Trophoblast cell (in vitro differentiated cells and primary cell): ENCODE data around the gene ARHGEF3.

ENCODE experiments used
- DNase-seq, 2 donors: peaks; one replicate each; pipeline ENCODE4 v3.0.0-alpha.2; 2016
- H2AFZ ChIP-seq: 2 replicates; pipeline ENCODE4 v1.6.1; 2013; ENCODE audit warnings: low read length, moderate library complexity, mild to moderate bottlenecking; ENCODE audit not compliant: insufficient read depth, poor library complexity
- H2AK5ac ChIP-seq: 2 replicates; pipeline ENCODE4 v1.6.1; 2013; ENCODE audit warnings: mild to moderate bottlenecking, low read length
- H2BK120ac ChIP-seq: 2 replicates; pipeline ENCODE4 v1.6.1; 2013; ENCODE audit warnings: low read length, mild to moderate bottlenecking, moderate library complexity; ENCODE audit not compliant: insufficient read depth, poor library complexity
- H2BK12ac ChIP-seq: 2 replicates; pipeline ENCODE4 v1.6.1; 2013; ENCODE audit warnings: mild to moderate bottlenecking, low read length, moderate library complexity
- H2BK5ac ChIP-seq: 2 replicates; pipeline ENCODE4 v1.6.1; 2013; ENCODE audit warnings: low read length, low read depth, moderate library complexity, mild to moderate bottlenecking; ENCODE audit not compliant: poor library complexity
- H3K14ac ChIP-seq: 2 replicates; pipeline ENCODE4 v1.6.1; 2013; ENCODE audit warnings: mild to moderate bottlenecking, low read length
- H3K18ac ChIP-seq: 2 replicates; pipeline ENCODE4 v1.6.1; 2013; ENCODE audit warnings: mild to moderate bottlenecking, low read length
- H3K23ac ChIP-seq: 2 replicates; pipeline ENCODE4 v1.6.1; 2013; ENCODE audit warnings: low read length
- H3K27ac ChIP-seq: 2 replicates; pipeline ENCODE4 v1.5.1; 2013; ENCODE audit warnings: low read depth, mild to moderate bottlenecking, inconsistent platforms, low read length, moderate library complexity
- H3K27me3 ChIP-seq: 2 replicates; pipeline ENCODE4 v1.6.1; 2013; ENCODE audit warnings: inconsistent platforms, mild to moderate bottlenecking, low read length, moderate library complexity; ENCODE audit not compliant: insufficient read depth
- H3K36me3 ChIP-seq, 2 experiments: 1 replicate in 1 of 2; 2 replicates in 1 of 2; pipeline ENCODE4 v1.6.1; 2013; ENCODE audit warnings: low read length in 2 of 2, mild to moderate bottlenecking in 2 of 2, moderate library complexity in 1 of 2; ENCODE audit not compliant: insufficient read depth in 2 of 2, control insufficient read depth in 1 of 2
- H3K4ac ChIP-seq: 2 replicates; pipeline ENCODE4 v1.6.1; 2013; ENCODE audit warnings: low read depth, mild to moderate bottlenecking, low read length, moderate library complexity
- H3K4me1 ChIP-seq, 2 experiments: 1 replicate in 1 of 2; 2 replicates in 1 of 2; pipeline ENCODE4 v1.6.1; 2013; ENCODE audit warnings: low read length in 2 of 2, mild to moderate bottlenecking in 2 of 2, moderate library complexity in 1 of 2; ENCODE audit not compliant: insufficient read depth in 2 of 2, control insufficient read depth in 1 of 2
- H3K4me2 ChIP-seq: 2 replicates; pipeline ENCODE4 v1.6.1; 2013; ENCODE audit warnings: inconsistent platforms, mild to moderate bottlenecking, low read length, moderate library complexity
- H3K4me3 ChIP-seq: 2 replicates; pipeline ENCODE4 v1.5.1; 2013; ENCODE audit warnings: mild to moderate bottlenecking, low read depth, low read length, inconsistent platforms
- H3K79me1 ChIP-seq: one replicate; pipeline ENCODE4 v1.6.1; 2013; ENCODE audit warnings: low read length
- H3K79me2 ChIP-seq: 2 replicates; pipeline ENCODE4 v1.6.1; 2013; ENCODE audit warnings: low read length, mild to moderate bottlenecking; ENCODE audit not compliant: control insufficient read depth, insufficient read depth, poor library complexity
- H3K9ac ChIP-seq: 2 replicates; pipeline ENCODE4 v1.6.1; 2013; ENCODE audit warnings: mild to moderate bottlenecking, low read length
- H3K9me3 ChIP-seq: 2 replicates; pipeline ENCODE4 v1.6.1; 2013; ENCODE audit warnings: low read depth, mild to moderate bottlenecking, control low read depth, inconsistent platforms, low read length; ENCODE audit not compliant: insufficient read depth
- H4K12ac ChIP-seq: 2 replicates; pipeline ENCODE4 v1.6.1; 2013; ENCODE audit warnings: low read depth, mild to moderate bottlenecking, low read length, moderate library complexity
- H4K8ac ChIP-seq: 2 replicates; pipeline ENCODE4 v1.6.1; 2013; ENCODE audit warnings: low read depth, mild to moderate bottlenecking, low read length, moderate library complexity
- H4K91ac ChIP-seq: one replicate; pipeline ENCODE4 v1.6.1; 2013; ENCODE audit warnings: low read depth, mild to moderate bottlenecking, low read length, moderate library complexity
- WGBS: extraction: QIAGEN DNeasy Blood & Tissue Kit; methylation state at CpG from one replicate; pipeline ENCODE4 v1.1.7; 2013; ENCODE audit warnings: missing lambda C conversion rate; ENCODE audit not compliant: insufficient read length, insufficient coverage; ENCODE audit errors: extremely low coverage; 5-methylcytosine and 5-hydroxymethylcytosine counted together

Gene ARHGEF3

GRCh38 chr3:56789076-56789475 is 12.7 kb downstream of the ARHGEF3 start:
- H3K9ac ChIP-seq, result no peak overlapping the region
- no peak overlapping the region for H3K14ac ChIP-seq
- H3K18ac ChIP-seq, result no peak overlapping the region
- no peak overlapping the region for H4K91ac ChIP-seq
- H3K27ac ChIP-seq, result no peak overlapping the region
- WGBS, result no CpG with 5 or more reads among the region's 3 CpGs
- no peak overlapping the region for H3K4me3 ChIP-seq
- H2BK12ac ChIP-seq, result no peak overlapping the region
- no peaks in the 10 kb centered on the region for H3K27me3 ChIP-seq
- no peak overlapping the region for H3K4me2 ChIP-seq
- H4K8ac ChIP-seq, result no peak overlapping the region
- no peaks in the 10 kb centered on the region for H3K79me2 ChIP-seq
- H3K36me3 ChIP-seq, result no peaks in the 10 kb centered on the region
- H2BK5ac ChIP-seq, result no peak overlapping the region
- H2AK5ac ChIP-seq, result no peak overlapping the region
- no peak overlapping the region for H4K12ac ChIP-seq
- no peaks in the 10 kb centered on the region for H3K9me3 ChIP-seq
- H3K79me1 ChIP-seq, result no peaks in the 10 kb centered on the region
- no peak overlapping the region for H3K4ac ChIP-seq
- H3K23ac ChIP-seq, result no peak overlapping the region
- H2BK120ac ChIP-seq, result no peak overlapping the region
- H2AFZ ChIP-seq, result no peak overlapping the region
- no peak for DNase-seq
- H3K4me1 ChIP-seq, result peaks cover 0 to 2% of the 10 kb centered on the region in 2 experiments

DNA sequence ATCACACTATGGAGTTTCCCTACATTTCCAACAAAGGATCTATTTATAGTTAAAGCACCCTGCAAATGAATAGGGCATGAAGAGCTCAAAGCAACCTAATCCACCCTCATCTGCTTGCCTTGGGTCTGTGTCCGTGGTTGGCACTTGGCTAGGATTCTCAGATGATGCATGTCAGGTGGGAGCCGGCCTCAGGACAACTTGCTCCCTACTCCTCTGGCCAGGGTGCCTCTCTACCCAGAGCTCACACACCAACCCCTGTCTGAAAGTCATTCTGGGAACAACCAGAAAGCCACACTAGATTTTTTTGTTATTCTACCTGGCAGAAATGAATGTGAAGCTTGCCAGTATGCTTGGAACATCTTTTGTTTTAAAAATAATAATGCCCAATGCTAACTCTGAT is 13.2 kb downstream of the ARHGEF3 start:
- H2BK120ac ChIP-seq, result no peak overlapping the region
- H3K79me2 ChIP-seq, result no peaks in the 10 kb centered on the region
- H2AFZ ChIP-seq, result no peak overlapping the region
- no peaks in the 10 kb centered on the region for H3K9me3 ChIP-seq
- H4K12ac ChIP-seq, result no peak overlapping the region
- H3K36me3 ChIP-seq, result no peaks in the 10 kb centered on the region
- no peak overlapping the region for H3K23ac ChIP-seq
- peaks cover 0 to 5% of the 10 kb centered on the region in 2 experiments for H3K4me1 ChIP-seq
- no peak overlapping the region for H3K9ac ChIP-seq
- H3K4me3 ChIP-seq, result no peak overlapping the region
- no CpG with 5 or more reads among the region's 2 CpGs for WGBS
- H3K27me3 ChIP-seq, result no peaks in the 10 kb centered on the region
- no peaks in the 10 kb centered on the region for H3K79me1 ChIP-seq
- no peak overlapping the region for H4K8ac ChIP-seq
- H2BK5ac ChIP-seq, result no peak overlapping the region
- DNase-seq, result no peak
- H3K27ac ChIP-seq, result no peak overlapping the region
- H3K14ac ChIP-seq, result no peak overlapping the region
- H3K4ac ChIP-seq, result no peak overlapping the region
- H3K4me2 ChIP-seq, result no peak overlapping the region
- no peak overlapping the region for H4K91ac ChIP-seq
- H2BK12ac ChIP-seq, result no peak overlapping the region
- no peak overlapping the region for H2AK5ac ChIP-seq
- H3K18ac ChIP-seq, result no peak overlapping the region

DNA sequence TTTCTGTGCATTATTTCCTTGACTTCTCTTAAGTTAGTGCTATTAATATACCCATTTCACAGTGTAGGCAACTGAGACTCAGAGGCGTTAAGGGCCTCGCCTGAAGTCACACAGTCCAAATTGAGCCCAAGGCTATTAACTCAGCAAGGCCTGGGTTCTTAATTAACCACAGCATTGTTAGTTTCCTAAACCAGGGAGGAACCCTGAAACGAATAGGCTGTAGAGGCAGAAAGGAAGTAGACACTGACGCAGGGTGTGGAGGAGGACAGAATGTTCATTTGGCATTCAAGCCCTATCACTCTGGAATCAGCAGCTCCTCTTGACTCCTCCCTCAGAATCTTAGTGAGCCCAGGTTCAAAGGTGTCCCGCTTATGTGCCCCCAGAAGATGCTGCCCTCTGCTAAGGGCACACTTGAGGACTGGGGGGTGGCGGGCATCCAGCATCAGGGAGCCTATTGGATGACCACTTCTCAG is 13.9 kb downstream of the ARHGEF3 start:
- Histone ChIP-seq H3K9me3 (no peaks in the 10 kb centered on the region), H3K14ac (no peak overlapping the region), H3K9ac (no peak overlapping the region), H4K12ac (no peak overlapping the region), H3K4me3 (no peak overlapping the region), H3K79me1 (no peaks in the 10 kb centered on the region), H4K91ac (no peak overlapping the region), H3K4me2 (no peak overlapping the region), H2AFZ (no peak overlapping the region), H2BK12ac (no peak overlapping the region), H3K36me3 (no peaks in the 10 kb centered on the region), H3K4me1 (peaks cover 0 to 5% of the 10 kb centered on the region in 2 experiments), H3K27ac (no peak overlapping the region), H3K4ac (no peak overlapping the region), H2AK5ac (no peak overlapping the region), H2BK120ac (no peak overlapping the region), H2BK5ac (no peak overlapping the region), H3K23ac (no peak overlapping the region), H4K8ac (no peak overlapping the region), H3K79me2 (no peaks in the 10 kb centered on the region), H3K18ac (no peak overlapping the region), H3K27me3 (no peaks in the 10 kb centered on the region)
- no CpG with 5 or more reads among the region's 6 CpGs for WGBS
- no peak for DNase-seq

GRCh38 chr3:56787258-56787775 is 14.4 kb downstream of the ARHGEF3 start:
- Histone ChIP-seq H2AK5ac (no peak overlapping the region), H3K9ac (no peak overlapping the region), H3K23ac (no peak overlapping the region), H2BK12ac (no peak overlapping the region), H2AFZ (no peak overlapping the region), H4K8ac (no peak overlapping the region), H3K4me1 (peaks cover 0 to 5% of the 10 kb centered on the region in 2 experiments), H3K9me3 (no peaks in the 10 kb centered on the region), H3K36me3 (no peaks in the 10 kb centered on the region), H3K18ac (no peak overlapping the region), H3K4ac (no peak overlapping the region), H2BK120ac (no peak overlapping the region), H3K79me1 (no peaks in the 10 kb centered on the region), H3K14ac (no peak overlapping the region), H3K4me3 (no peak overlapping the region), H4K12ac (no peak overlapping the region), H3K27me3 (no peaks in the 10 kb centered on the region), H4K91ac (no peak overlapping the region), H3K4me2 (no peak overlapping the region), H3K79me2 (no peaks in the 10 kb centered on the region), H3K27ac (no peak overlapping the region), H2BK5ac (no peak overlapping the region)
- WGBS, result no CpG with 5 or more reads among the region's 9 CpGs
- DNase-seq, result no peak
